H1 (cell line): Measurements from ENCODE around the gene BDKRB1. TPM values are rescaled to one million over a fixed set of nuclear protein-coding genes. Genes with fewer than 3 reads are reported as not detected.

Source experiments
- CTCF ChIA-PET: fragments of 300-600 bp; sonication (Branson Sonifier 250); formaldehyde crosslinking; loops from one replicate; lab custom pipeline; 2021; ENCODE audit not compliant: partially characterized antibody; lab: Charles Lee
- POLR2A ChIA-PET: fragments of 300-600 bp; sonication (Branson Sonifier 250); formaldehyde crosslinking; loops from one replicate; lab custom pipeline; 2021; ENCODE audit warnings: inconsistent platforms; ENCODE audit not compliant: partially characterized antibody; lab: Charles Lee
- DNase-seq, 2 experiments: peaks; one replicate each; pipeline versions ENCODE4 v3.0.0 to v3.0.0-alpha.2; 2010 to 2022; ENCODE audit warnings: low spot score in 2 of 2, low read depth in 1 of 2, mixed read lengths in 1 of 2
- FAIRE-seq: peaks from 2 replicates; lab custom pipeline; 2011; peaks lifted over from hg19 to GRCh38; lab: Jason Lieb, UNC
- H2AFZ ChIP-seq: 2 replicates; pipeline ENCODE4 v1.8.1; 2012; ENCODE audit warnings: low read length, inconsistent platforms
- H2AK5ac ChIP-seq: 2 replicates; pipeline ENCODE4 v1.6.1; 2013; ENCODE audit warnings: low read depth, low read length
- H2BK120ac ChIP-seq: replicated peaks from 2 replicates; pipeline ENCODE3; 2013; ENCODE audit warnings: low read depth, low read length, inconsistent platforms
- H2BK12ac ChIP-seq: 2 replicates; pipeline ENCODE4 v1.6.1; 2013; ENCODE audit warnings: low read depth, low read length
- H2BK15ac ChIP-seq: 2 replicates; pipeline ENCODE4 v1.6.1; 2013; ENCODE audit warnings: low read length
- H2BK20ac ChIP-seq: 2 replicates; pipeline ENCODE4 v1.6.1; 2013; ENCODE audit warnings: low read length
- H2BK5ac ChIP-seq: 2 replicates; pipeline ENCODE4 v1.6.1; 2013; ENCODE audit warnings: low read depth, low read length
- H3K14ac ChIP-seq: 2 replicates; pipeline ENCODE4 v1.6.1; 2013; ENCODE audit warnings: inconsistent platforms; ENCODE audit not compliant: insufficient read length
- H3K18ac ChIP-seq: 2 replicates; pipeline ENCODE4 v1.6.1; 2013; ENCODE audit warnings: low read length; ENCODE audit errors: extremely low read depth
- H3K23ac ChIP-seq: 2 replicates; pipeline ENCODE4 v1.6.1; 2013; ENCODE audit warnings: inconsistent platforms; ENCODE audit not compliant: insufficient read length
- H3K23me2 ChIP-seq: 2 replicates; pipeline ENCODE4 v1.6.1; 2013; ENCODE audit warnings: low read depth, low read length
- H3K27ac ChIP-seq: 2 replicates; pipeline ENCODE4 v1.6.1; 2011; ENCODE audit warnings: low read depth, low read length, inconsistent platforms
- H3K27me3 ChIP-seq, 4 experiments: replicated peaks in 1 of 4; 1 replicate in 1 of 4; 2 replicates in 3 of 4; pipeline versions ENCODE4 v1.6.1 to v1.8.1; 2011 to 2013; ENCODE audit warnings: low read length in 3 of 4, mild to moderate bottlenecking in 3 of 4, inconsistent platforms in 2 of 4, mixed read lengths in 2 of 4, moderate library complexity in 1 of 4; ENCODE audit not compliant: control insufficient read depth in 3 of 4, insufficient read depth in 3 of 4; ENCODE audit errors: extremely low read depth in 1 of 4
- H3K36me3 ChIP-seq, 4 experiments: 2 replicates each; pipeline versions ENCODE4 v1.6.1 to v1.8.1; 2011 to 2013; ENCODE audit warnings: mild to moderate bottlenecking in 4 of 4, low read length in 3 of 4, moderate library complexity in 2 of 4, control low read depth in 1 of 4, inconsistent platforms in 1 of 4; ENCODE audit not compliant: insufficient read depth in 4 of 4, control insufficient read depth in 2 of 4
- H3K4ac ChIP-seq: replicated peaks from 2 replicates; pipeline ENCODE3; 2013; ENCODE audit warnings: low read length, low read depth, mixed read lengths, inconsistent platforms; ENCODE audit not compliant: insufficient read length
- H3K4me1 ChIP-seq, 4 experiments: replicated peaks in 1 of 4; 1 replicate in 1 of 4; 2 replicates in 3 of 4; pipeline versions ENCODE4 v1.6.1 to v1.8.1; 2011 to 2013; ENCODE audit warnings: low read length in 3 of 4, inconsistent platforms in 2 of 4, mixed read lengths in 1 of 4; ENCODE audit not compliant: insufficient read depth in 4 of 4, control insufficient read depth in 3 of 4
- H3K4me2 ChIP-seq, 2 experiments: 2 replicates each; pipeline versions ENCODE4 v1.6.1 to v1.8.1; 2011 to 2013; ENCODE audit warnings: low read depth in 2 of 2, low read length in 2 of 2, control low read depth in 1 of 2, inconsistent platforms in 1 of 2, mild to moderate bottlenecking in 1 of 2; ENCODE audit not compliant: insufficient read depth in 1 of 2
- H3K4me3 ChIP-seq, 4 experiments: fragments of 200-600, 300-600 bp in 1 of 4; sonication (generic), shearing (Covaris generic), sonication (Bioruptor Twin) in 1 of 4; 2 replicates each; pipeline versions ENCODE4 v1.5.1 to v1.8.1; 2011 to 2016; ENCODE audit warnings: low read length in 4 of 4, low read depth in 3 of 4, control low read depth in 2 of 4, inconsistent platforms in 2 of 4, mild to moderate bottlenecking in 2 of 4, mixed read lengths in 1 of 4, moderate library complexity in 1 of 4; ENCODE audit not compliant: insufficient read depth in 2 of 4; ENCODE audit errors: extremely low read depth in 1 of 4
- H3K56ac ChIP-seq: replicated peaks from 2 replicates; pipeline ENCODE3; 2013; ENCODE audit warnings: low read depth, mild to moderate bottlenecking, mixed read lengths, low read length, inconsistent platforms; ENCODE audit not compliant: insufficient read length
- H3K79me1 ChIP-seq: 2 replicates; pipeline ENCODE4 v1.6.1; 2013; ENCODE audit warnings: low read depth, low read length, control low read depth
- H3K79me2 ChIP-seq, 2 experiments: 2 replicates each; pipeline versions ENCODE4 v1.6.1 to v1.8.1; 2012 to 2013; ENCODE audit warnings: low read length in 2 of 2, mild to moderate bottlenecking in 2 of 2, inconsistent platforms in 1 of 2; ENCODE audit not compliant: insufficient read depth in 2 of 2, control insufficient read depth in 1 of 2
- H3K9ac ChIP-seq, 4 experiments: replicated peaks in 1 of 4; 1 replicate in 1 of 4; 2 replicates in 3 of 4; pipeline versions ENCODE4 v1.6.1 to v1.8.1; 2011 to 2013; ENCODE audit warnings: low read depth in 3 of 4, low read length in 3 of 4, control low read depth in 2 of 4, mild to moderate bottlenecking in 2 of 4, moderate library complexity in 2 of 4, inconsistent platforms in 1 of 4; ENCODE audit errors: extremely low read depth in 1 of 4
- H3K9me3 ChIP-seq, 2 experiments: 2 replicates each; pipeline versions ENCODE4 v1.6.1 to v1.8.1; 2012 to 2013; ENCODE audit warnings: mild to moderate bottlenecking in 2 of 2, moderate library complexity in 2 of 2, control low read depth in 1 of 2, inconsistent platforms in 1 of 2, low read depth in 1 of 2, low read length in 1 of 2, mixed read lengths in 1 of 2; ENCODE audit not compliant: insufficient read depth in 2 of 2
- H4K20me1 ChIP-seq, 2 experiments: replicated peaks in 1 of 2; 2 replicates each; pipeline versions ENCODE3 to v1.8.1; 2011 to 2013; ENCODE audit warnings: inconsistent platforms in 2 of 2, low read length in 2 of 2, mild to moderate bottlenecking in 1 of 2; ENCODE audit not compliant: insufficient read depth in 2 of 2, control insufficient read depth in 1 of 2
- H4K5ac ChIP-seq: 2 replicates; pipeline ENCODE4 v1.6.1; 2013; ENCODE audit warnings: low read length, low read depth, mixed read lengths, inconsistent platforms; ENCODE audit not compliant: insufficient read length
- H4K8ac ChIP-seq: 2 replicates; pipeline ENCODE4 v1.8.0; 2013; ENCODE audit warnings: mild to moderate bottlenecking, moderate library complexity, low read length, inconsistent platforms; ENCODE audit not compliant: insufficient read depth; ENCODE audit errors: extremely low read depth
- H4K91ac ChIP-seq: replicated peaks from 2 replicates; pipeline ENCODE3; 2013; ENCODE audit warnings: low read length, mixed read lengths, inconsistent platforms; ENCODE audit not compliant: insufficient read length
- ASH2L ChIP-seq: fragments of 200-600, 300-600 bp; sonication (generic); IDR thresholded peaks from one replicate; pipeline ENCODE4 v1.7.1; 2017; ENCODE audit warnings: low read length
- BRCA1 ChIP-seq: IDR thresholded peaks from 2 replicates; pipeline ENCODE4 v1.6.1; 2012; ENCODE audit warnings: low read depth, low read length, improper control_type of control experiment
- CBX5 ChIP-seq: fragments of 300-800, 300-1000 bp; sonication (generic); IDR thresholded peaks from 2 replicates; pipeline ENCODE4 v1.7.1; 2016; ENCODE audit warnings: antibody characterized with exemption, low read length, low read depth
- HDAC2 ChIP-seq, 2 experiments: fragments of 300-600 bp in 1 of 2; sonication (generic) in 1 of 2; IDR thresholded peaks; 2 replicates each; pipeline ENCODE4 v1.6.1; 2011 to 2012; ENCODE audit warnings: low read depth in 2 of 2, low read length in 2 of 2, mild to moderate bottlenecking in 2 of 2, moderate library complexity in 2 of 2, borderline replicate concordance in 1 of 2, inconsistent platforms in 1 of 2
- POLR2AphosphoS5 ChIP-seq: IDR thresholded peaks from 2 replicates; pipeline ENCODE4 v1.6.1; 2011; ENCODE audit warnings: low read depth, low read length
- YY1 ChIP-seq: IDR thresholded peaks from 2 replicates; pipeline ENCODE4 v1.6.1; 2011; ENCODE audit warnings: low read depth, mild to moderate bottlenecking, low read length
- WGBS, 2 experiments: shearing (Covaris generic) in 1 of 2; methylation state at CpG; one replicate each; pipeline versions ENCODE4 v1.1.6 to v1.1.7; 2013 to 2015; ENCODE audit warnings: low lambda C conversion rate in 2 of 2, mixed read lengths in 2 of 2, inconsistent platforms in 1 of 2, low coverage in 1 of 2, missing lambda C conversion rate in 1 of 2; ENCODE audit not compliant: insufficient replicate concordance in 2 of 2, insufficient coverage in 1 of 2, insufficient read length in 1 of 2; ENCODE audit errors: extremely low coverage in 1 of 2, missing lambda C conversion rate in 1 of 2; 5-methylcytosine and 5-hydroxymethylcytosine counted together
- polyA plus RNA-seq, 7 experiments: library from polyadenylated mRNA; depleted of rRNA in 3 of 7; stranded (reverse) in 5 of 7; unstranded in 2 of 7; fragments of >200 nt in 5 of 7; fragments of 200-250 nt in 2 of 7; gene quantifications; 1 replicate in 5 of 7; 2 replicates in 1 of 7; 4 replicates in 1 of 7; pipeline versions ENCODE4 v1.2.1 to v1.2.3, GENCODE V29; 2011 to 2013; ENCODE audit warnings: missing spikeins in 2 of 7, mixed read lengths in 2 of 7
- total RNA-seq: library from RNA; stranded (reverse); fragmentation: NEBNext Ultra II Directional; extraction: Animal tissue kit (Norgen Biotek cat#: 25700); gene quantifications from 2 replicates; pipeline ENCODE4 v1.2.1, GENCODE V29; 2021

Gene BDKRB1
- total and polyA plus RNA-seq, 2 of the 8 experiments (the other 6 are each of a cell fraction or from before 2014, with no cell fraction given), result 0.27 TPM; not detected in 1

GRCh38 chr14:96267916-96268315 is 11.9 kb downstream of the BDKRB1 start:
- Histone ChIP-seq H3K9me3 (0 out of 4 replicates have a peak, but pooled peaks cover 0 to 4% of the 10 kb centered on the region in 2 experiments), H2AFZ (no peak overlapping the region), H2BK120ac (no peak overlapping the region), H3K14ac (no peak overlapping the region), H4K20me1 (no peaks in the 10 kb centered on the region), H3K79me1 (no peaks in the 10 kb centered on the region), H2BK15ac (no peak overlapping the region), H3K79me2 (no peaks in the 10 kb centered on the region), H3K27ac (no peak overlapping the region), H4K5ac (no peak overlapping the region), H3K4me1 (no peaks in the 10 kb centered on the region), H2BK20ac (no peak overlapping the region), H3K56ac (no peak overlapping the region), H3K9ac (no peak overlapping the region), H3K4me2 (no peak overlapping the region), H4K8ac (no peak overlapping the region), H2BK5ac (no peak overlapping the region), H3K23me2 (no peaks in the 10 kb centered on the region), H4K91ac (no peak overlapping the region), H3K4ac (no peak overlapping the region), H3K23ac (no peak overlapping the region), H3K27me3 (no peaks in the 10 kb centered on the region), H3K36me3 (no peaks in the 10 kb centered on the region), H2BK12ac (no peak overlapping the region), H3K4me3 (no peak overlapping the region), H2AK5ac (no peak overlapping the region), H3K18ac (no peak overlapping the region)
- TF ChIP-seq YY1, result no peak
- no peak for TF ChIP-seq HDAC2 (IDR thresholded peaks at IDR 0.05; ENCODE audit: borderline replicate concordance in 1 of 2, low read depth in 2 of 2, low read length in 2 of 2)
- TF ChIP-seq BRCA1, result no peak
- TF ChIP-seq POLR2AphosphoS5, result no peak
- TF ChIP-seq CBX5, result no peak
- TF ChIP-seq ASH2L, result no peak
- FAIRE-seq (no peak), DNase-seq (no peak)
- CTCF ChIA-PET, result interaction anchor here (1.2 kb wide), 1 partner anchor 167 kb away, joined by 3 read pairs; no protein-coding TSS in a partner anchor
- POLR2A ChIA-PET, result no interaction called here
- WGBS, 2 experiments, result 90% methylated on average over 5 of the region's 5 CpGs; no CpG with 5 or more reads in 1 of the 2 experiments
